Activated effector memory CD4-positive, alpha-beta T cell treated with Interleukin-2 at 50 U/mL for 16 hours (primary cell): ENCODE data around the gene LDLRAD4.

Experiments
- DNase-seq: peaks from one replicate; pipeline ENCODE4 v3.0.0-alpha.2; 2020

The LDLRAD4 gene

DNA sequence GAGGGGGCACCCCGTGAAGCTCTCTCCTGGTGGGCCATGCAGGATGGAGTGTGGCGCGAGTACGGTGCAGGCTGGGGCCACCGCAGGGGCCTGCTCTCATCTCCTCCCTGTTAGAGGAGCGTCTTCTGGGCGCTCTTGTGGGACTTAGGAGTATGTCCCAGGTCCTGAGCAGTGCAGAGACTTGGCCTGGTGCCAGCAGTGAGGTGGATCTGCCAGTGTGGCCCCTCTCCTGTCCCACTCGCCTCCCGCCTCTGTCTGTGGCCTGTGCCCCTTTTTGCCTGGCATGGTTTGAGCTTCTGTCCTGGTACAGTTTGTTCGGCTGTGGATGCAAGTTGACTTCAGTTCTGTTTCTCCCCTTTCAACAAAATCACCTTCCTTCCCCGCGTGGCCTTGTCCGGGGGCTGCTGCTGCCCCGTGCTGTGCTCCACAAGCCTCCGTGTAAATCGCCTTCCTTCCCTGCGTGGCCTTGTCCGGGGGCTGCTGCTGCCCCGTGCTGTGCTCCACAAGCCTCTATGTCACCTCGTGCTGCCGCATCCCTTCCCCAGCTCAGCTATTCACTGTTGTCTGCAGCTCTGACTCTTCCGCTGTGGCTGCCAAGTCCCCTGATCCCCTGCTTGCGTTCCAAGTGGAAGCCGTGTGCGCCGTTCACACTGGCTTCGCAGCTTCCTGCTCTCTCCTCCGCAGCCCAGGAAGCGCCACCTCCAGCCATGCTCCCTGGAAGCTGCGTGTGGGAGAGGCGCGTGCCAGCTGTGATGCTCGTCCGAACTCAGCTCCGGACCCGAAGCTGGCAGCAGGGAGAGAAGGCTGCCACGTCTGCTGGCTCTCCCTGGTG lies 13.7 kb downstream of the LDLRAD4 start:
- DNase-seq = no peak

DNA sequence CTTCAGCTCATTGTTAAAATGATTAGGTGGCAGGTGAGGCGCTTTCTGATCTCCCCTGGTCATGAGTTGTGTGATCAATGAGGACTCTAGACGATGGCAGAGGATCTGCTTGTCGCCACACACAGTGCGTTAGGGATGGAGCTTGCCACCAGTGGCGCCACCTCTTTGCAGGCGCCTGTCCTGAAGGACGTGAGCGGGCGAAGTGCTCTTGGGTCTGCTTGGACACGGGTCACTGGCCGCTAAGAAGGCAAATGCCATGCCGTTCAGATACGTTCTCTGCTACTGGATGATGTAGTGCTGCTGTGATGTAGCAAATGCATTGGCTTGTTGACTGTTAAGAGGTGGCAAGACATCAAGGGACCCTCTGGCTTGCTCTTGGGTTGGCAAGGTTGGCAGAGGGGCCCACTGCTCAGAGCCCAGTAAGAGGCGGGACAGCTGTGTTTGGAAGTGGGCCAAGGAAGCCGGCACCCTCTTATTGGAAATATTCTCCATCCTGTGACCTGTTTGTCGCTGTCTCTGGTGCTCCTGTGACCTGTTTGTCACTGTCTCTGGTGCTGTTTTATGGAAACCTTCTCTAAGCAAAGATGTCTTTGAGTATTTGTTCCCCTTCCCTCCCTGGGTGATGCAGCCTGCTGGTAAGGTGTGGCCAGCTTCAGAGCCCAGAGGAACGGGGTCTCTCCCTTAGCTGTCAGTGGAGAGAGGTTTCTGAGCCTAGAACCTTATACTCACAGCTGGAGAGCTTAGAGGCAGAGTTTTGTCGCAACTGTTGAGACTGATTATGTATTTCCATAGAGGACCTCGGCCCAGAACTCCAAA lies 14.6 kb downstream of the LDLRAD4 start:
- DNase-seq = no peak

- no peak for DNase-seq
These were observed 15.5 kb downstream of the LDLRAD4 start for GRCh38 chr18:13233787-13234783.

GRCh38 chr18:13235421-13235831 lies 16.9 kb downstream of the LDLRAD4 start:
- no peak for DNase-seq

- no peak for DNase-seq
These were observed 17.4 kb downstream of the LDLRAD4 start for GRCh38 chr18:13235981-13236380.

- no peak for DNase-seq
These were observed 17.9 kb downstream of the LDLRAD4 start for GRCh38 chr18:13236411-13236810.

- DNase-seq = no peak
These were observed 18.5 kb downstream of the LDLRAD4 start for GRCh38 chr18:13237073-13237472.

DNA sequence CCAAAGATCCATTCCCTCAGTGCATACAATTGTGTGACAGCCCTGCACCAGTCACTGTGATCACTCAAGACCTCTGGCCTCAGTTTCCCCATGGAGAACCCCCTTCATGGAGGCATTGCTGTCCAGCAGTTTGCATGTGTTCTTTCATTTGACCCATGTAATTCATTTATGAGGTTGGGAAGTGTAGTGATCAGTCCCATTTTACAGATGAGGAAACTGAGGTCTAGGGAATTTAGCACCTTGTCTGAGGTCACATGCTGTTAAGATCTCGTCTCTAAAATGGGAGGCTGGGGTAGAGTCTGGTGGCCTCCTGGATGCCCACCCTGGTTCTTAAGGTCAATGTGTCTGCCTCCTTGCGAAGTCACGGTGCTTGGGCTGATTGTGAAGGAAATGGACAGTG lies 19.1 kb downstream of the LDLRAD4 start:
- DNase-seq = no peak

- no peak for DNase-seq
These were observed 20.8 kb downstream of the LDLRAD4 start for GRCh38 chr18:13239171-13239956.

GRCh38 chr18:13240060-13240725 lies 21.6 kb downstream of the LDLRAD4 start:
- no peak for DNase-seq

DNA sequence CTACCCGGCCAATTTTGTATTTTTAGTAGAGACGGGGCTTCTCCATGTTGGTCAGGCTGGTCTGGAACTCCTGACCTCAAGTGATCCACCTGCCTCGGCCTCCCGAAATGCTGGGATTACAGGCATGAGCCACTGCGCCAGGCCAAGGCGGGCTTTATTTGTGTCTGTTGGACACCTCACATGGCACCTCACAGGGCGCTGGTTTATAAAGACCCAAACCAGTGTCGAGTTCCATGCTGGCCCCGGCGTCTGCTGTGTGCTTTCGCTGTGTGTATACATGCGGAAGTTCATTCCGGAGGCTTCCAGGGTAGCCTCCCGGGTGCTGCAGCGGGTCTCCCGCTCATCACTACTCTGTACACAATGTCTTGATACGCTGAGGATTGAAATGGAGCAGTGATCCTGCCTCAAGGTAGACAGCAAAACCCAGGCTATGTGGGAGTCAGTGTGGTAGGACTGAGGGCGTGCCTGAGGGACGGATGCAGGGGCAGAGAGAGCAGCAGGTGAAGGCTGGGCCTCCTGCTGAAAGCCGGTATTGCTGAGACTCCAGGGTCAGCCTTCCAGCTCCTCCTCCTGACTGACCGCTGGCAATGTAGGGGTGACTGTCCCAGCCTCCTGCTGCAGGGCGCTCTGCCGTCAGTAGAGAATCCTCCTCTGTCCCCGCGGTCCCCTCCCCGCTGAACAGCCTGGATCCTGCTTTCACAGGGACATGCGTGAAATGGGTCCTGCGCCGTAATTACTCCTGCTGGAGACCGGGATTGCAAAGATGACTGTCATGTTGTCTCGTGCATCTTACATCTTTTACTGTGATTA lies 22.7 kb downstream of the LDLRAD4 start:
- DNase-seq = no peak

- no peak for DNase-seq
These were observed 23.3 kb downstream of the LDLRAD4 start for GRCh38 chr18:13241893-13242175.

DNA sequence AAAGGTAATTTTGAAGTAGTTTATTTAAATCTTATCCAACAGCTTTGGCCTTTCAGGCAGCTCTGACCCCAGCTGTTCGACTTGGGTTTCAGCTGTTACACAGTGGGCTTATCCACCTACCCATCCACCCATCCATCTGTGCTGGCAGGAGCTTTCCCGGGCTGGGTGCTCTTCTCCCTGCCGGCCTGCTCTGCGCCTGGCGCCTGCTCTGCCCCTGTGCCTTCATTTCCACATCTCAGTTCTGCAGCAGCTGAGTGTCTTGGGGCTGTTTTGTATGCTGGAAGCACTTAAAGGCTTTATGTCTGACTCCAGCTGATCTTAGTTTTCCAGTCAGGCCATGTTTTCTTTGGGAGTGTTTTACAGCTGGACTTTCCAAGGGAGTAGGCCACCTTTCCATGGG lies 24.2 kb downstream of the LDLRAD4 start:
- DNase-seq = no peak

GRCh38 chr18:13243363-13243762 lies 24.8 kb downstream of the LDLRAD4 start:
- no peak for DNase-seq

- no peak for DNase-seq
These were observed 25.6 kb downstream of the LDLRAD4 start for GRCh38 chr18:13244135-13244534.

DNA sequence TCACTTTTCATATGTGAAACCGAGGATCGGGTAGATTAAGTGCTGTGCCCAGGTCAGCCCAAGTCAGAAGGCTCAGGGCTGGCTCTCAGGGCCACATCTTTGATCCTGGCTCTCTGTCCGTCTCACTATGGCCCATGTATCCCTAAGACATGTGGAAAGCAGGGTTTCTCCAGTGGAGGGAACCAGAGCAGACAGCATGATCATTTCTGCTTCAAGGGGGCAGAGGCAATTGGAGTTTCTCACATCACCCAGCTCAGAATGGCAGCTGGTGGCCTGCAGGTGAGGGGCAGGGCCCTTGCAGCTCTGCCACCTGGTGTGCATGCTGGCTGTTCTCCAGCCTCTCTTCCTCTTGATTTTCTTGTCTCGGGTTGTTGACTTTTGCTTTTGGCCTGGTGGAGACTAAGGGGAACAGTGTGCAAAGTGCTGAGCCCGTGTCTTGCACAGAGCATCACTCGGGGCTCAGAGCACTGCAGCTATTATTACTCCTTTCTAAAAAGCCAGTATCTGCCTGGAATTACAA lies 27.0 kb downstream of the LDLRAD4 start:
- DNase-seq = no peak

DNA sequence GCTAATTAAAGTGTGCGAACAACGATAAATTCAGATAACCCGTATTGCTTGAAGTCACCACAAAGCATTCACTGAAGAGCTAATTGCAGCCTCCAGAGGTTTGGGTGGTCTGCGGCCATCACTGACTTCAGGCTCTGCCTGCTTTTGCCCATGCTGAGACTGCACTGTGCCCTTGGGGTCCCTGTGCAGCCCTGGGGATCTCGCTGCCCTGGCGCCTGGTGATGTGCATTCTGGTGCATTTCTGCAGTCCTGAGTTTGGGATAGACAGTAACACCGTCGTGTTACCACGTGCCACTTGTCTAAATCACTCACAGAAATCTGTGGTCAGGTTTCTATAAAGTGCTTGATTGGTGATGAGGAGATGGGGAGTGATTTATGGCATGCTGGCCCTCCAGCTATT lies 27.6 kb downstream of the LDLRAD4 start:
- DNase-seq = no peak

DNA sequence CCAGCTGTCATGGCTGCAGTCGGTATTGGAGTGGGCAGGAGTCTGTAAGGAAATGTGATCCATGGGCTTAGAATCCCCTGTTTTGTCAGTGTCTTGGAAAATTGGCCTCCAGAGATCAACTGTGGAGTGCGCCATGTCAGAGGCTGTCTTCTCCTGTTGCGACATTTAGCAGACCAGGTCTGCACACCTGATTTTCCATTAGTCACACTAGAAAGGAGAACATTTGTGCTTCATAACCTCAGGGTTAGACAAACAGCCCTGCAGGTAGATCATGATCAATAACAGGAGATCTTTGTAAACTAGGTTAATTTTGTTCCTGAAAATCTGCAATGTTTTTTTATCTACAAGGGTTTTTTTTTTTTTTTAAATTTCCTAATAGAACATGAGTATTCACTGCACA lies 28.0 kb downstream of the LDLRAD4 start:
- DNase-seq = no peak

DNA sequence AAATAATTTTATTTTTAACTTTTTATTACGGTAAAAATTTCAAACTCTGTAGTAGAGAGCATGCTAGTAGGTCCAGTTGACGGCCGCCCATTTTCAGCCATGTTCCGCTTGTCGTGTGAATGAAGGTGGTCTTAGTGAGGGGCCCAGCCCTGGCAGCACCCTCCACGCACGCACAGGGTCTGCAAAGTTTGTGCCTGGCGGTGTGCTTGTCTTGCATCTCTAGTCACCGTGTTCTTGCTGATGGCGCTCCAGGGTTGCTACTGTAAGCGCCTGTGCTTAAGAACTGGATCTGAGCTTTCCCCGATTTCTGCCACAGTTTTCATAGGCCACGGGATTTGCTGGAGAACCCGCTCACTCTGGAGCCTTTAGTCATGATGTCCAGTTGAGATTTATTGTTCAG lies 28.9 kb downstream of the LDLRAD4 start:
- DNase-seq = no peak

DNA sequence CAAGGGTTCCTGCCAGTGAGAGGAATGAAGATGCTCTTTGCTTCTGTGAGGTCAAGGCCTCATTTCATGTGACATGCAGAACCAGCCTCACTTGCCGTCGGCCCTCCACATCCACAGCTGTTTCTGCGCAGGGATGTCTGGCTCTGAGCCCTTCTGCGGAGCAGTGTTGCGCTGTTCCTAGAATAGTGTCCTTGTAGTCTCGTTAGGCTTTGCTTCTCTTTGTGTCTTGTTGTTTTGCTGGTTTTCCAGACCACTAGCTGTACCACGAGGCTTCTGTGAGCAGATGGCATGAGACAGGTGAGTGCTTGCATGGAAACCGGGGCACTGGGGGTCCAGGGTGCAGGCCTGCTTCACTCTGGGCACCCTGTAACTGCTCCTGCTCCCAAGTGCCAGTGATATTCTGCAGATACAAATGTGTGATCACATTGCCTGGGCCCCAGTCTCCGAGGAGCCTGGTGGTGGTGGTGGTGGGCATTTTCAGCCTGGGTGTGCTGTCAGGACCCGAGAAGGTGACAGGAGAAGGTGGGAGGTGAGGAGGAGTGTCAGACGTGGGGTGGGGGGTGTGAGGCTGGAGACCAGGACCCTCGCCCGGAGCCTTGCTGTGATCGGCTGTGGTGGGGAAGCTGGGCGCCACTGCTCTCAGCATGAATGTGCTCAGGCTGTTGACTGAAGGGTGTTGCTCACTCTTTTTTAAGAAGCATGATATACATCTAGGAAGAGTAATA lies 34.3 kb downstream of the LDLRAD4 start:
- no peak for DNase-seq
